Spleen (tissue), 7 donors: ENCODE results near the gene DXO.
"Not testable (repeated sequence)": the region's sequence is repeated elsewhere in the genome, so short reads cannot be mapped to it uniquely, and the experiment has no call there.

Source experiments
- POLR2A ChIP-seq, 3 donors: fragments of 450-650 bp; IDR thresholded peaks; one replicate each; pipeline ENCODE4 v1.5.1; 2017; ENCODE audit warnings: antibody characterized with exemption in 3 of 3, mild to moderate bottlenecking in 1 of 3
- POLR2AphosphoS5 ChIP-seq, 3 donors: sonication (generic); formaldehyde crosslinking; IDR thresholded peaks; one replicate each; pipeline ENCODE4 v1.5.1; 2017; ENCODE audit warnings: antibody characterized with exemption in 3 of 3
- TF ChIP-seq, protein P1 (sequence below), 11 experiments: fragments of 200-600 bp in 7 of 11; fragments of 450-650 bp in 4 of 11; sonication (generic) in 4 of 11; IDR thresholded peaks in 8 of 11; conservative IDR thresholded peaks in 3 of 11; 1 replicate in 7 of 11; 2 replicates in 4 of 11; pipeline versions ENCODE4 v1.4.0 to v1.8.0; 2016 to 2021; ENCODE audit warnings: antibody characterized with exemption in 11 of 11, inconsistent platforms in 4 of 11, mild to moderate bottlenecking in 1 of 11
- donor health status: DM: no; HTN: no; CAD: no; lungs with moderate emphysema.
- donor health status: DM: no; HTN: no; CAD: no.
- donor health status: DM: no; HTN: no; CAD: no.

DNA sequence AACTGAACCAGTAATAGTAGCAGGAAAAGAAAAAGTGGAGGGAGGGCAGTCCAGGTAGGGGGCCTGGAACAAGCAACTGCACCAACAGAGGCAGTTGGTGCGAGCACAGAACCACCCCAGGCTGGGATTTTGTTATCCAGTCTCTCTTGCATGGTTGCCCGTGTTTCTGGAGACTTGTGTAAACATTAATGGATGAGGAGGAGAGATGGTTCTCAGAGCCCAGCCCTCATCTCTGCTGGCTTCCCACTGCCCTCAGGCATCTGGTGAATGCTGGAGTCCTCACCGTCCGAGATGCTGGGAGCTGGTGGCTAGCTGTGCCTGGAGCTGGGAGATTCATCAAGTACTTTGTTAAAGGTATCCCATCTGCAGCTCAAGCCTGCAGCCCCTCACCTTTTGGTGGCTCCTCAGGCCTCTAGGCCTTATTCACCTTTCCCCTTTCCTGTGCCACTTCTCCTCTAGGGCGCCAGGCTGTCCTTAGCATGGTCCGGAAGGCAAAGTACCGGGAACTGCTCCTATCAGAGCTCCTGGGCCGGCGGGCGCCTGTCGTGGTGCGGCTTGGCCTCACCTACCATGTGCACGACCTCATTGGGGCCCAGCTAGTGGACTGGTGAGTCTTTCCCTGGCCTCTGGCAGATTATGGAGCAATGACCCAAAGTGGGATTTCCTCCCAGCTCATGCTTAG lies 8.4 kb upstream of the DXO start:
- TF ChIP-seq POLR2AphosphoS5, POLR2A (IDR thresholded peaks at IDR 0.05): not testable (repeated sequence)
- TF ChIP-seq, protein P1, sequence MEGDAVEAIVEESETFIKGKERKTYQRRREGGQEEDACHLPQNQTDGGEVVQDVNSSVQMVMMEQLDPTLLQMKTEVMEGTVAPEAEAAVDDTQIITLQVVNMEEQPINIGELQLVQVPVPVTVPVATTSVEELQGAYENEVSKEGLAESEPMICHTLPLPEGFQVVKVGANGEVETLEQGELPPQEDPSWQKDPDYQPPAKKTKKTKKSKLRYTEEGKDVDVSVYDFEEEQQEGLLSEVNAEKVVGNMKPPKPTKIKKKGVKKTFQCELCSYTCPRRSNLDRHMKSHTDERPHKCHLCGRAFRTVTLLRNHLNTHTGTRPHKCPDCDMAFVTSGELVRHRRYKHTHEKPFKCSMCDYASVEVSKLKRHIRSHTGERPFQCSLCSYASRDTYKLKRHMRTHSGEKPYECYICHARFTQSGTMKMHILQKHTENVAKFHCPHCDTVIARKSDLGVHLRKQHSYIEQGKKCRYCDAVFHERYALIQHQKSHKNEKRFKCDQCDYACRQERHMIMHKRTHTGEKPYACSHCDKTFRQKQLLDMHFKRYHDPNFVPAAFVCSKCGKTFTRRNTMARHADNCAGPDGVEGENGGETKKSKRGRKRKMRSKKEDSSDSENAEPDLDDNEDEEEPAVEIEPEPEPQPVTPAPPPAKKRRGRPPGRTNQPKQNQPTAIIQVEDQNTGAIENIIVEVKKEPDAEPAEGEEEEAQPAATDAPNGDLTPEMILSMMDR (IDR thresholded peaks at IDR 0.05 in 8 of 11, conservative IDR thresholded peaks at IDR 0.05 in 3 of 11) = not testable (repeated sequence)
